ENCODE measurements around the gene LDLRAD2. TPM values are rescaled to one million over a fixed set of nuclear protein-coding genes. Genes with fewer than 3 reads are reported as not detected.
"Not testable (repeated sequence)": the region's sequence is repeated elsewhere in the genome, so short reads cannot be mapped to it uniquely, and the experiment has no call there.

LDLRAD2 gene
- polyA plus RNA-seq, 3 donors: 3.3 to 4.5 (median 4.5) TPM

DNA sequence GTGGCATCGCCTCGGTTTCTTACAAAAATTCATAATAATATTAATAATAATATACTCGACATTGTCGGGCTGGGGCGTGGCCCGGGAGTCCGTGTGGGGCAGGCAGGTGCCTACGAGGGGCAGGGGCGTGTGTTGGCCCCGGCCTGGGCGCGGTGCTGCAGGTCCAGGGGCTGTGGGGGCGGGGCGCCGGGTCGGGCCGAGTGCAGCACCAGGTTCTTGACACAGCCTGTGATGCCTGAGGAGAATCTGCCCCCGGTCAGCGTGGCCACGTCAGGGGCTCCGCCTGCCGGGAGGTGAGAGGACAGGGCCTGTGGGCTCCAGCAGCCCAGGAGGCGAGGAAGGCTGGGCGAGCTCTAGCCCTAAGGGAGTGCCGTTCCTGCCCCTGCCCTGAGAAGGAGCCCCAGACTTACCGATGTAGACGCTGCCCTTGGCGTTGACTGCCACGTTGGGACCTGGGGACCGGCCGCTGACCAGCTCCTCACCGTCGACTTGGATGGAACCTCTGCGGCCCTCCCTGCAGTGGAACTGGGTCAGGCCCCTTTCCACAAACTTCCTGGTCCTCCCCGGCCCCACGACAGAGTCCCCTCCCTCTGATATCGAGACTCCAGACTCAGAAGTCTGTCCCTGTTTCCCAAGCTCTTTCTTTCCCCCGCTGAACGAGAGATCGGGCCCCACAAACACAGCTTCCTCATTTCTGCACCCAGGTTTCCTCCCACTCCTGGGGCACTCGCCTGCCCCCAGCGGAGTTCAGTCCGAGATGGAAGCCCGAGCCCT lies 11.3 kb downstream of the LDLRAD2 start:
- DNase-seq (ENCODE audit: low read depth in 3 of 3, low spot score in 2 of 3): no peak

DNA sequence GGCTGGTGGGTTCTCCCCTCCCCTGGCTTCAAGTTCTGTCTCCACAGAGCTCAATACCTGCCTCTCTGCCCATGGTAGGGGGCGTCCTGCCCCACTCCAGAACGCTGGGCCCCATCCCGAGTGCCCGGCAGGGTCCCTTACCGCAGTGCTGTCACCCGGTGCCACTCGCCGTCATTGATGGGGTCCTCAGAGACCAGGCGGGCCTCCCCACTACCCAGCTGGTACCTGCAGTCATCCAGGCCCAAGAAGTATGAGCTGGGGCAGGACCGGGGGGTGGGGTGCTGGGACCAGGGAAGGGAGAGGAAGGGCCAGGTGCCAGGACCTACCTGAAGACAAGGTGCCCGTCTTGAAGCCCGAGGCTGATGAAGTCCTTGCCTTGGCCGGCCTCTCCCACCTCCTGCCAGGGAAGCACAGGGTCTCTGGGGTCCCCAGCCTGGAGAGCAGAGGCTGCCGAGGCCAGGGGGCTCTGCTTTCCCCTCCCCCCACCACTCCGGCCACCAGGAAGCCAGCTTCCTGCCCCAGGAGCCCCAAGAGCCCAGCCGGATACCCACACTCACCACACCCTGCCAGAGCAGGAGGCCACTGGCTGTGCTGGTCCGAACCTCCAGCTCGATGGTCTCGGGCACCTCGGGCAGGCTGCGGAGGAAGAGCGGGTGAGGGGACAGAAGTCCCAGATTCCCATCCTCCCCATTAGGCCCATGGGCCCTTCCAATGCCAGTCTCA lies 12.1 kb downstream of the LDLRAD2 start:
- no peak for DNase-seq (ENCODE audit: low read depth in 3 of 3, low spot score in 2 of 3)

DNA sequence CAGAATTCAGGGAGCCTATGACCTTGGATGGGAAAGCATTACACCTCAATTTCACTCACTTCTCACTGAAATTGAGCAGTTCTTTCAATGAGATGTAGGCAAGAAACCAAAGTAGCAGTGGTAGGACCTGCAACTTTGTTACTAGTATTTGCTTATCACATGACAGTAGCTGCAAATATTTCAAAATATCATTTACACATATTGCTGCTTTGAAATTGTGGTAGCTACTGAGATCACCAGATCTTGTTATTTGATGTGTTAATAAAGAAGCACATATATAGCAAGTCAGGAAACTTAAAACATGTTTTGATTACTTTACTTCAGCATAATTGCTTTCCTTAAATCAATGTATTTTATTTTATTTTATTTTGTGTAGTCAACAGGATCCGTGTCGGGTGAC lies 12.9 kb downstream of the LDLRAD2 start:
- DNase-seq (ENCODE audit: low read depth in 3 of 3, low spot score in 2 of 3): no peak

DNA sequence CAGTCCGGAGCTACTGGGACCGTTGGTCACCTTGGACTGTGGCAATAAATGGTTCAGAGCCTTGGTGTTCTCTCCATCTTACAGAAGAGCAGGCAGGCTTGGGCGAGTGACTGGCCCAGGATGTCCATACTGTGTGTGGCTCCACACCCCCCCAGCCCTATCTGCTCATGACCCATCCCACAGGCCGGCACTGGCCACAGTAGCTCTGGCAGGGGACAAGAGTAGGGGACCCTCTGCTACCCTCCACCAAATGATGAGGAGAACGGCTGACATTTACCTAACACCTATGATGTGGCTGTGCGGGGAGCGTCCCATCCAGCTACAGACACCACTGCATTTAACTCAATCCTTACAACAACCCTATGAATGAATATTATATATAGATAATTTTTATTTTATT lies 13.3 kb downstream of the LDLRAD2 start:
- no peak for DNase-seq (ENCODE audit: low read depth in 3 of 3, low spot score in 2 of 3)

DNA sequence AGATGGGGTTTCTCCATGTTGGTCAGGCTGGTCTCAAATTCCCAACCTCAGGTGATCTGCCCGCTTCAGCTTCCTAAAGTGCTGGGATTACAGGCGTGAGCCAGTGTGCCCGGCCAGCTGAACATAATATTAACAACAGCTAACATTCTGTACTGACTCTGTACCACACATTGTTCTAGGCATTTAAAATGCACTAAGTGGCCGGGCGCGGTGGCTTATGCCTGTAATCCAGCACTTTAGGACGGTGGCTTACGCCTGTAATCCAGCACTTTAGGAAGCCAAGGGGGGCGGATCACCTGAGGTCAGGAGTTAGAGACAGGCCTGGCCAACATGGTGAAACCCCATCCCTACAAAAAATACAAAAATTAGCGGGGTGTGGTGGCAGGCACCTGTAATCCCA lies 14.6 kb downstream of the LDLRAD2 start:
- not testable (repeated sequence) for DNase-seq (ENCODE audit: low read depth in 3 of 3, low spot score in 2 of 3)

DNA sequence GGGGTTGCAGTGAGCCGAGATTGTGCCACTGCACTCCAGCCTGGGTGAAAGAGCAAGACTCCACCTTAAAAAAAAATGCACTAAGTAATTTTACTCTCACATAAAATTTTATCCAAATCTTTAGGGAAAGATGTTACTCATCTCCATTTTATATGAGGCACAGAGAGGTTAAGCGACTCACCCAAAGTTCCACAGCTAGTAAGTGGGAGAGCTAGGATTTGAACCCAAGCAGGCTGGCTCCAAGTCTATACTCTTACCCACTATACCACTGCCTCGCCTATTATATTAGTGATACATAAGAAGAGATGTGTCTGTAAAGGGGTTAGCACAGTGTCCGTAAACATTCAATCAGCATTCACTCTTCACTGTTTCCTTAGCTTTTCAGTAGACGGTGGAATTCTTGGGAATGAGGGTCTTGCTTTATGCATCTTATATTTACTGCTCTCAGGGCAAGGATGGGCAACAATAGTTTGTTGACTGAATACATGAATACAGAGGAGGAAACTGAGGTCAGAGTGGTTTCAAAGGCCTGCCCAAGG lies 15.1 kb downstream of the LDLRAD2 start:
- no peak for DNase-seq (ENCODE audit: low read depth in 3 of 3, low spot score in 2 of 3)

DNA sequence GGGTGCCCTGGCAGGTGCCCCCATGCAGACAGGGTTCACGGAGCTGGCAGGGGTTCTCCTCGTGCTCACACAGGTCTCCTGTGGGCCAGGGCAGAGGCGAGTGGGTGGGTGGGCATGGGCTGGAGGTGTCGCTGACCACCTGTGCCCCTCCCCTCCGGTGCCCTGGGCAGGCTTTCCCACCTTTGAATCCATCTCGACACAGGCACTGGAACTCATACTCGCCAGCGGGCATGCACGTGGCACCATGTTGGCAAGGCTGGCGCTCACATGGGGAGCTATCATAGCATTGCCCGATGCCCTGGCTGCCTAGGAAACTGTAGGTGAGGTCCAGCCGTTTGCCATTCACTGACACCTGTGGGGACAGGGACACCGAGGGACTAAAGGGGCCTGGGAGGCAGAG lies 16.0 kb downstream of the LDLRAD2 start:
- DNase-seq (ENCODE audit: low read depth in 3 of 3, low spot score in 2 of 3): no peak

DNA sequence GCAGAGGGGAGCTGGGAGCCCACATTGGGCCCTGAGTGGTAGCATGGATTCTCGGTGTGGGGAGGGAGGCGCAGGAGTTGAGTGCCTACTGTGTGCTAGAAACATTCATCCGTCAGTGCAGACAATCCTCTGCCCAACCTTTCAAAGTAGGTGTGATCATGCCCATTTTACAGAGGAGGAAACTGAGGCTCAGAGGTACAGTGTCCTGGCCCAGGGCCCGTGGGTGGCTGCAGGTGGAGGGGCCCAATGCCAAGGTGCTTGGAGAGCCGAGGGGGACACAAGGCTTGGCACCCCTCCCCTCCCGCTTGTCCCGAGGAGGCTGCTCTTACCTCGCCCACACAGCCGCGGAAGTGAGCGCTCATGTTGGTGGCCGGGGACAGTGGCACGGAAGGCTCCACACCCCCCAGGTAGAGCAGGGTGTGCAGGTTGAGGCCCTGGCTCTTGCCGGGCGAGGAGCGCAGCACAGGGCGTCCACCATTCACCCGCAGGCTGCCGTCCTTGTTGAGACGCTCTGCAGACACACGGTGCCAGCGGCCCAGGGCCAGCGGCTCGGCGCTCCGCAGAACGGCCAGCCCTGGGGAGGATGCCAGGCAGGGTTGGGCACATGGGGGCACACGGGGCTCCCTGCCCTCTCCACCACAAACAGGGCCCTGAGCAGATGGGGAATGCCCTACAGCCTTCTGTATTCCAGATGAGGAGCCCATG lies 16.6 kb downstream of the LDLRAD2 start:
- no peak for DNase-seq (ENCODE audit: low read depth in 3 of 3, low spot score in 2 of 3)

DNA sequence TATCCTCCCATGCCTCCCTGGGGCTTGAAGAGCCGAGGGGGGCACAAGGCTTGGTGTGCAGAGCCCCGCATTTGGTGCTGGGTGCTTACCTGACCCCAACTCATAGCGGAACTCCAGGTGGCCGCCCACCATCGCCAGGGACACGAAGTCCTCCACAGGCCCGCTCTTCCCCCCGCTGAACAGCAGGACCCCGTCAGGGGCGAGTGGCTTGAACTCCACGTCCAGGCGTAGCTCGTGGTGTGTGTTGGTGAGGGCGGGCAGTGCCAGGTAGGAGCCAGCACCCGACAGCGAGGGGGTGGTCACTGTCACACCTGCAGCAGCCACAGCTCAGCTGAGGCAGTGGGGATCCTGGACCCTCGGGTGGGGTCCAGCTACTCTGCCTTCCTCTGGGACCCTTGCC lies 17.2 kb downstream of the LDLRAD2 start:
- DNase-seq (ENCODE audit: low read depth in 3 of 3, low spot score in 2 of 3): no peak

DNA sequence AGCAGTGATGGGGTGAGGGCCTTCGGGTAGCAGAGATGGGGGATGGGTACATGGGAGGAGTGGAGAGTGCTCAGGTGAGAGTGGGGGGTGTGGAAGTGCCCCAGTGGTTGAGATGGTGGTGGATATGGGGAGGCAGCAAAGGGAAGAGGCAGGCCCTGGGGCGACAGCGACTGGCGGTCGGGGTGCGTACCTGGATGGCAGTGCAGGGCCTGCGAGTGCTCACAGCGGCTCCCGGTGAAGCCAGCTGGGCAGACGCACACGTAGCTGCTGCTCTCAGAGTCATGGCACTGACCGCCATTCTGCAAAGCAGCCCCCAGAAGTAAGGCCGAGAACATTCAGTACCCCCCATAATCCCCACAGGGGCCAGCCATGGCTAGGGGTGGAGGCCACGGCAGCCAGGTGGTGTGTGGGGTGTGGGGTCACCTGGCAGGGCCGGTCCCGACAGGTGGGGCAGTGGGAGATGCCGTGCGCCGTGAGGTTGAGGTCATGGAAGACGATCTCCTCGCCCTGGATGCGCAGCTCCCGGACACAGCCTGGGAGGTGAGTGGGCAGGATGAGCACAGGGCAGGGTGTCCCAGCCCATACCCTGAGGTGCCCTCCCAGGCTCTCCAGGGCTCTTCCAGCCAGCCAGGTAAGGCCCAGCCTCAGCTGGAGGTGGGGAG lies 18.9 kb downstream of the LDLRAD2 start:
- DNase-seq (ENCODE audit: low read depth in 3 of 3, low spot score in 2 of 3): no peak

DNA sequence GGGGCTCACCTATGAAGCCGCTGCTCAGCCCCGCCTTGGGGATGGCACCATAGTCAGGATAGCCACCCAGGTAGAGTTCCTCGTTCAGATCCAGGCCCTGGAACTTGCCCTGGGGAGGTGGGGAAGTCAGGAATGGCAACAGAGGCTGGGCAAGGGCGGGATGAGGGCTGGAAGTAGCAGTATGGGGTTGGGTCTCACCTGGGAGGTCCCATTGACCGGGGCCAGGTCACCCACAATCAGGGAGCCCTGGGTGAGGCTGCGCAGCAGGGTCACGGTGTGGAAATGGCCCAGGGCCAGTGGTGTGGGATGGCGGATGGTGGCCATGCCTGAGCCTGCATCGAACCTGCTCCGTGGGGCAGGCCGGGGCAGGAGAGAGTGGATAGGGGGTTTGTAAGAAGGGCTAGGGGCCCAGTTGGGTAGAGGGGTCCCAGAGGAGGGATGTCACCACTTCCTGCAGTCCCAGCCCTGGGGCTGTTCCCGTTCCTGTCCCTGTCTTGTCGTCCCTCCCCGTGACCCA lies 19.4 kb downstream of the LDLRAD2 start:
- no peak for DNase-seq (ENCODE audit: low read depth in 3 of 3, low spot score in 2 of 3)

DNA sequence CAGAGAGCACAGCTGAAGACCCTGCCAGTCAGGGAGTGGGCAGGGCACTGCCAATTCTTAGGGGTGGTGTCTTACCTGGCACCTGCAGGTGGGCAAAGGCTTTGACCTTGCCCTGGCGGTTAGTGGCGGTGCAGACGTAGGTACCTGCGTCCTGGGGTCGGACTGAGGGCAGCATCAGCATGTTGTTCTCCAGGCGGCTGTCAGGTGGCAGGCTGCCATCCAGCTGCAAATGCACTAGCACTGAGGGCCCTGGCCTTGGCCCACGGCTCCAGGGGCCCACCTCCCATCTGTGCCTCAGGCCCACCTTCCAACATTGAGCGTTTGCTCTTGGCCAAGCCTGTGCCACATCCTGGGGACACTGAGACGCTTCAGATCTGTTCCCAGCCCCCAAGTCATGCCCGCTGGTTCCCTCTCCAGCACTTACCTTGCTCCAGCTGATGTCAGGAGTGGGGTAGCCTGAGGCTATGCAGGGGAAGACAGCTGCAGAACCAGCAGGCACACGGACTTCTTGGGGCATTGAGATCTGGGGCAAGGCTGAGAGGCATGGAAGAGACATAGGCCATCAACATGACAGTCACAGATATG lies 21.4 kb downstream of the LDLRAD2 start:
- DNase-seq (ENCODE audit: low read depth in 3 of 3, low spot score in 2 of 3): no peak

DNA sequence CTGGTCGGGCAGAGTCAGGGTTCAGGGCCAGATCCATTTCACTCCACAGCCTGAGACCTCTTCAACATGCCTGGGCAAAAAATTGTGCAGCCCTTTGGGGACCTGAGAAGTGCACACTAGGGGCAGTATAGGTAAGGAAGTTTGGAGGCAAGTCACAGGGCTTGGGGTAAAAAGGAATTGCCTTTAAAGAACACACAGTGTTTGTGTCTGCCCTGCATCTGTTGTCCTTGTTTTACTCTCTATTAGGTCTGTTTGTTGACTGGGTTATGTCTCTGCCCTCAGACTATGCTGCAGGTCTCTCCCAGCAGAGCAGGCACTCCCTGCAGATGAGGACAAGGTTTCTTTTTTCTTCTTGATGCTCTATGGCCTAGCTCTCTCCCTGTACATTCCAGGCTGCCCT lies 22.0 kb downstream of the LDLRAD2 start:
- no peak for DNase-seq (ENCODE audit: low read depth in 3 of 3, low spot score in 2 of 3)

DNA sequence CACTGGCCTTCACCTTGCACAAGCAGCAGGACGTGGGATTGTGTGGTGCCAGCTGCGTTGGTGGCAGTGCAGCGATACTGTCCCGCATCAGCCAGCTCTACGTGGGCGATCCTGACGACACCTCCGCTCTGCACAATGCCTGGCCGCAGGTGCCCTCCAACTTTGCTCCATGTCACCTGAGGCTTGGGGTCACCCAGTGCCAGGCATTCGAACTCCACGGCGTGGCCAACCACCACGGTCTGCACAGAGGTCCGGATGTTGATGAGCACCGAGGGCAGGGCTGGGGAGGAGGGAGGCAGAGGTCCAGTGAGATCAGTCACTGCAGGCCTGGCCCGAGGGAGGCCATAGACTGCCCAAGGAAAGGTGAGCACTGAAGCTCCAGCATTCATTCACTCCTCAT lies 22.6 kb downstream of the LDLRAD2 start:
- no peak for DNase-seq (ENCODE audit: low read depth in 3 of 3, low spot score in 2 of 3)

DNA sequence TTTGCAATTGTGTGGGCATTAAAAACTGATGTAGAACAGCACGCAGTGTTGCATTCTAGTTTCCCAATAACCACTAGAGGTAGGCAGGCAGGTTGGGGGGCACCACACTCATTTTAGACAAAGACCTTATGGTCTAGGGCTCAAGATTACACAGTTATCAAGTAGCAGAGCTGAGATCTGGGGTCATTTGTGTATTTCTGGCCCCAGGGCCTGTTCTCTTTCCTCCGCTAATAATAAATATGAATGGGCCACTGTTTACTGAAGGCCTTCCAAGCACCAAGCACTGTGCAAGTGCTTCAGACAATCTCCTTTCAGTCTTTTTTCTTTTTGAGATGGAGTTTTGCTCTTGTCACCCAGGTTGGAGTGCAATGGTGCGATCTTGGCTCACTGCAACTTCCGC lies 23.9 kb downstream of the LDLRAD2 start:
- no peak for DNase-seq (ENCODE audit: low read depth in 3 of 3, low spot score in 2 of 3)

DNA sequence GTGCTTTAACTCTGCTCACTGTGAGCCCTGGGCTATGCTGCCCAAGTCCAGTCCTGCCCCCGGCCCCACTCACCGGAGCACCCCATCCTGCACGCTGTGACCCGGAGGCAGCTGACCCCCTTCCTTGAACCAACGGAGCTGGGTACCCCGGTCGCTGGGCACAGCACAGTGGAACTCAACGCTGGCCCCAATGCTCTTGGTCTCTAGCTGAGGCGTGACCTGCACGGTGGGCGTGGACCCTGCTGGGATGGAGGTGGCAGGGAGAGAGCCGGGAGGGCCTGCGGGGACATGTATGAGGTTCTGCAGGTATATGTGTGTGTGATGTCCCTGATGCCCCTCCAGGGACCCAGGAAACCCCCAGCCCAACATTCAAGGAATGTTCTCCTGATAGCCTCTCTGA lies 24.7 kb downstream of the LDLRAD2 start:
- DNase-seq (ENCODE audit: low read depth in 3 of 3, low spot score in 2 of 3): no peak

DNA sequence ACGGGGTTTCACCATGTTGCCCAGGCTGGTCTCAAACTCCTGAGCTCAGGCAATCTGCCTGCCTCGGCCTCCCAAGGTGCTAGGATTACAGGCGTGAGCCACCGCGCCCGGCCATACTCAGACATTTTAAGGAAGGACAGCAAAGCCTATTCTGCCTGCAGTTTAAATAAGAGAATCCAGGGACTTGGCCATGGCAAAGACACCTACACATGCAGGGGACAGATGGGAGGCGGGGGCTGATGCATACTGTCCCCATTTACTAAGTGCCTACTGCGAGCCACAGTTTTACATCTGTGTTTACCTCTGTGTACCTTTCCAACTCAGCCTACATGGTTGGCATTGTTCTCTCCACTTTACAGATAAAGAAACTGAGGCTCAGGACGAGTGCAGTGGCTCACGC lies 25.4 kb downstream of the LDLRAD2 start:
- DNase-seq (ENCODE audit: low read depth in 3 of 3, low spot score in 2 of 3): no peak

DNA sequence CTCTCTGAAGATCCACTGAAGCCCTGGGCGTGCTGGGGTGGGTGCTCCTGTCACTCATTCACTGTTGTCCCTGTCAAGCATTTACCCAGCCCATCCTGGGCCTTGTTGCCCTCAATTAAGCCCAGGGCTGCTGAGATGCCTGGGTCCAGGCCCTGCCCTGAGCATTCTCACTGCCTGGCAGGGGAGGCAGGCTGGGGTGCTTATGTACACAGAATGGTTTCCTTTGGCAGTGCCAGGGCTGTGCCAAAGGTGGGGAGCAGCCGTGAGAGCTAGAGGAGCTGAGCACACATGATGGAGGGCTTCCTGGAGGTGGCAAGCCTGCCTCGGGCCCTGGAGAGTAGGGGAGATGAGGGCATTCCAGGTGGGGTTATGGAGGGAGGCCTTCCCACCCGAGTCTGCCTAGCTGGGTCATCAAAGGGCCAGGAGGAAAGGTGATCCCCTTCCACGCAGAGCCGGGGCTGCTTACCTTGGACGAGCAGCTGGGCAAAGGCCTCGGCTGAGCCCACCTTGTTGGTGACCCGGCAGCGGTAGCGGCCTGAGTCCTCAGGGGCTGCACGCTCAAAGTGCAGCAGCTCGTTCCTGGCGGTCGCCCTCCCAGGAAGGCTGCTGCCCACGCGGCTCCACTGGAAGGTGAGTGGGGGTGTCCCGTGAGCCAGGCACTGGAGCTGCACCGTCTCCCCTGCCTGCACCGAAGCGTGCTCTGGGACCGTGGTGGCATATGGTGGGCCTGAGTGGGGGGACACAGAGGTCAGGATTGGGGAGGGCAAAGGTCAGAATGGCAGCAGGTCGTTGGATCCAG lies 26.5 kb downstream of the LDLRAD2 start:
- no peak for DNase-seq (ENCODE audit: low read depth in 3 of 3, low spot score in 2 of 3)

DNA sequence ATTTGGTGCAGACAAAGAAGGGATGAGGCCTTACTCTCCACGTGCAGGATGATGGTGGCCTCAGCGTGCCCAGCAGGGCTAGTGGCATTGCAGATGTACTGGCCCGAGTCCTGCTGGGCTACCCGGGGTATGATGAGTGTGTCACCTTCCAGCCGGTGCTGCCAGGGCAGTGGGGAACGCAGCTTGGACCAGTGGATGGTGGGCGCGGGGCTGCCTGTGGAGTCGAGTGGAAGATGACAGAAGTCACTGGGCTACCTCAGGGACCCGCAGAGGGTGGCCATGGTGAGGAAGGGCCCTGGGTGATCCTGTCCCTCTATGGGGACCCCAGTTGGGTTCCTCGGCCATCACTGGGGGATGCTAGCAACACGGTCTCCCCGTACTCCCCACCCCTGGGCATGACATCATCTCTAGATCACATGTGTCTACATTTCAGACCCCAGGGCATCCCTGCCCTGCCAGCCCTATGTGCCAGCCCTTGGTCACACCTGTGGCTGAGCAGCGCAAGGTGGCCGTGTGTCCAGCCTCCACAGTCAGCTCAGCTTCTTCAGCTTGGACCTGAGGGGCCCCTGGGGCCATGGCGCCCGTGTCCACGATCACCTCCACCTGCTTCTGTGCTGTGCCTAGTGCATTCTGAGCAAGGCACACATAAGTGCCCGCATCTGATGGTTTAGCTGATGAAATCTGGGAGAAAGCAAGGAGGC lies 27.4 kb downstream of the LDLRAD2 start:
- DNase-seq (ENCODE audit: low read depth in 3 of 3, low spot score in 2 of 3): no peak

Data from right renal cortex interstitium (tissue), 3 donors.